Right renal cortex interstitium (tissue), 3 donors: ENCODE measurements around the gene ORMDL3. TPM values are rescaled to one million over a fixed set of nuclear protein-coding genes. Genes with fewer than 3 reads are reported as not detected.

Experiments
- DNase-seq, 3 donors: peaks; one replicate each; pipeline ENCODE4 v3.0.0-alpha.2; 2013; ENCODE audit warnings: low read depth in 3 of 3, low spot score in 2 of 3
- polyA plus RNA-seq, 3 donors: library from polyadenylated mRNA; unstranded; fragments of 120-200 nt; gene quantifications; one replicate each; pipeline ENCODE4 v1.2.1, GENCODE V29; 2013; ENCODE audit not compliant: insufficient read length in 3 of 3

The ORMDL3 gene, protein sequence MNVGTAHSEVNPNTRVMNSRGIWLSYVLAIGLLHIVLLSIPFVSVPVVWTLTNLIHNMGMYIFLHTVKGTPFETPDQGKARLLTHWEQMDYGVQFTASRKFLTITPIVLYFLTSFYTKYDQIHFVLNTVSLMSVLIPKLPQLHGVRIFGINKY
- polyA plus RNA-seq: 100 to 1,000 TPM in 2 of 3 donors, 10 to 100 TPM in 1; 82.2 to 108 (median 108) TPM

DNA sequence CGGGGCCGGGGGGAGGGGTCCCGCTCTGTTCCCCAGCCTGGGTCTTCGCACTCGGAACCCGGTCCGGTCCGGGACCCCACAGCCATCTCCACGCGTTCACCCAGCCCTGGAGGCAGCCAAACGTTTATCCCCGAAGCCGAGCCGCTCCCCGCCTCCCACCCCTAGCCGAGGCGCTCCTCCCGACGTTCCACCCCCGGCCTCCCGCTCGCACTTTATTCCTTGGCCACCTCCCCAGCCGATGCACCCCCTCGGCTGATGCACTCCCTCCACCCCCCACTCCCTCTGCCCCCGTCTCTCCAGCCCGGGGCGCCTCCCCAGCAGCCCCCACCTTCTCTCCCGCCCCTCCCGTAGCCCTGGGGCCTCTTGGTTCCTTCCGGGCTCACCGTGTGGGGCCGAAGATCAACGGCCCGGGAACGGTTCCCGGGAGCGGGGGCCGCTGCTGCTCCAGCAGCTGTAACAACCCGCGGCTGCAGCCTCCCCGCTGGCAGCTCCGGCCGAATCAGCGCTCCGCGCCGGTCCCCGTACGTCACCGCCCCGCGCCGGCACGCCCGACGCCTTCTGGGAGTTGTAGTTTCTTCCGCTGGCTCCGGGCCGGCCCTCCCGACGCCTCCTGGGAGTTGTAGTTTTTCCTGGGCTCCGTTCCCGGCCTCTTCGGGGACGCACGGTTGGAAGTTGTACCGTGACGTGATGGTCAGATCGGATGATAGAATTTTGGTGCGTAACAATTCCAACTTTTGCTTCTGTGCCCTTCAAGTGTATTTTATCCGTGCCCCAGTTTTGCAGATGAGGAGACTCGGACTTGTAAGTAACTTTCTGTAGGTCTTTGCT, at the start of gene ORMDL3, which contains the start of gene LRRC3C:
TSS of gene ORMDL3 (minus strand) at position 501 of the 828 bp plus-strand sequence. CDS start 3,398 bp downstream, outside the sequence.
TSS of gene LRRC3C (plus strand) at position 632 of the 828 bp plus-strand sequence. CDS start 13,792 bp downstream, outside the sequence.
- DNase-seq: peak; percentile 87 to 90 (median 89)

DNA sequence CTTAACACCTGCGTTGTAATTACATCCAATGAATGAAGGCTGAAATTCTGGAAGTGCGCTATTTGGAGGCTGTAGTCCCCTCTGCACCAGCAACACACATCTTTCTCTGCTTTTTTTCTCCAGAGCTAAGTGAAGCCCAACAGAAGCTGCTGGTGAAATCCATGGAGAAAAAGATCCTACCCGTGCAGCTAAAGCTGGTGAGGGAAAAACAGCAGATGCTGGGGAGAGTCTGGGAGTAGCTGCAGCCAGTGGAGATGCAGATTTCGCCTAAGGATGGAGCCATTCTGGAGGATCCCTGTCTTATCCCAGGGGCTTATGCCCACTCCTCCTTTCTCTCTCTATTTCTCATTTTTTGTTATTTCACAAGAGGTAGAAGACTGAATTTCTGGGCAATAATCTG, 48.4 kb upstream of the ORMDL3 start:
- DNase-seq: no peak

DNA sequence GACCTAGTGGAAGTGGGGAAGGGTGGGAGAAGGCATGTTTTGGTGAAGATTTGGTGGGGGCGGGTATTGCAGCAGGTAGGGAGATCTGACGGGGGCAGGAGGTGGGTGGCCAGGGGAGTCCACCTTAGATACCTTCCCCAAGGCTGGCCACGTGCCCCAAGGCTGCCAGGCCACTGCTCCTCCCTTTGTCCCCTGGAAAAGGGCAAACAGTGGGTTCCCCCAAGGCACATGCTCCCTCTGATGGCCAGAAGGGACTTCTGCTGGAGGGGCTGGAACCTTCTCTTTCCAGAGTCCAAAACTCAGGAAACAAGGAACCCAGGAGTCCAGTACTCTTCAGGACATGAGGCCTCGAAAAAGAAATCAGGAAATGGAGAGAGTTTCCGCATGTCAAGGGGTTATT, 47.0 kb upstream of the ORMDL3 start:
- DNase-seq: no peak

DNA sequence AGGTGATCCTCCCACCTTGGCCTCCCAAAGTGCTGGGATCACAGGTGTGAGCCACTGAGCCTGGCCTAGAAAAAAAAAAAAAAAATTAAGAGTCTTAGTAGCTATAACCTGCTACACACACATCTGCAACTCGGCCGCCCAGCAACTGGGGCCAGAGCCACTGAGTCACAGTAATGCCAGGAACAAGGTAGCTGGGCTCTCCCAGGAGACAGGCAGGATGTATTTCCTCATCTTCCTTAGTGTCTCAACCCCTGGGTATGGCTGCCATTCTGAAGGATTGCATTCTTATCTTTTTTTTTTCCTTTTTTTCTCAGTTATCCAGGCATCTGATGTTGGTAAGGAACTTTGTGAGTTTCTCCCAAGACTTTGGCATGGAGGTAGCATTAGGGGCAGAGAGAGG, 46.1 kb upstream of the ORMDL3 start:
- no peak for DNase-seq

DNA sequence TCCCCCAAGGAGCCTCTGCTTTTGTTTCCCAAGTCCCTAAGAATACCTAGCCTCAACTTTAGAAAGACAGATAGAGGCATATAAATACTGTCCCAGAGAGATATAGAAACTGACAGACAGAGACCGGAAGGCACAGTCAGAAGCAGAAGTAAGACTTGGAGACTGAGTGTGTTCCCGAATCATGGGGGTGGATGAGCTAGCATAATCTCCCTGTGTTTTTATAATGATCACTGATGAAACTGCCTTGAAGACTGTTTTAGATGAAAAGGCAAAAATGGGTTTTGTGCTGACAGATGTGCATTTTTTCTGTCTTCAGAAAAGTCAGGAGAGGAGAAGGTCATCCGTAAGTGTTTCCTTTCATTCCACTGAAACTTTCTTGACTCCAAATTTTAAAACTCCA, 44.9 kb upstream of the ORMDL3 start:
- no peak for DNase-seq

DNA sequence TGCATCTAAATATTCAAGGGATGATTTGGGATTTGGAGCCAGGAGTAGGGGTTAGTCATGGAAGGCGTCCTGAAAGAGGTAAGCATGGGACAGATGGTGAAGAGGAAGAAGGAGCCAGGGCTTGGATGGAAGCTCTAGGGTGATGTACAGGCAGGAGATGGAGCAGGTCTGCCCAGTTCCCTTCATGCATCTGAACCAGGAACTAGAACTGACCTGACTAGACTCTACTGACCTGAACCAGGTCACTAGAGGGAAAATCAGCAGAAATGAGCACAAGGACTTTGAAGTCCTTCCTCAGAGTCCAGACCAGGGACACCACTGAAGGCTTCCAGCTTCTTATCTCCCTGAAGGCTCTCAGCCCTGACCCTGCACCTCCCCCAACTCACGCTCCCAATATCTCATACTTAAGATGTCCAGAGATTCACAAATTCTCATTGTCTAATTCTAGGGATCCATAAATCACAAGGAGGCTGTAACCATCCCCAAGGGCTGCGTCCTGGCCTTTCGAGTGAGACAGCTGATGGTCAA, 43.7 kb upstream of the ORMDL3 start:
- no peak for DNase-seq

DNA sequence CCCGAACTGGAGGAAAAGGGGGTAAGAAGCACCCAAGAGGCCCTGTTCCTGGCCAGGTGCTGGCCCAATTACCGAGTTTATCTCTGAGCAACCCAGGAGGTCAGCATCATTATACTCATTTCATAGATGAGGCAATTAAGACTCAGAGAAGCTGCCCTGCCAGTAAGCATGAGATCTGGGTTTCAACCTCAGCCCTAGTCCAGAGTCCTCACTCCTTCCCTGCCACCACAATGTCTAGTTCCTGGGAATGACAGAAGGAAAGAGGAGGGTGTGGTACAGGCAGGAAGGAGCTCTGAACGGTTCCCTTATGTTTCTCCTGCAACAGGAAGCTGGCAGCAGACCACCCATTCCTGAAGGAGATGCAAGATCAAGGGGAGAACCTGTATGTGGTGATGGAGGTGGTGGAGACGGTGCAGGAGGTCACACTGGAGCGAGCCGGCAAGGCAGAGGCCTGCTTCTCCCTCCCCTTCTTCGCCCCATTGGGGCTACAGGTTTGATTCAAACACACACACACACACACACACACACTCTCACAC, 42.8 kb upstream of the ORMDL3 start:
- no peak for DNase-seq

DNA sequence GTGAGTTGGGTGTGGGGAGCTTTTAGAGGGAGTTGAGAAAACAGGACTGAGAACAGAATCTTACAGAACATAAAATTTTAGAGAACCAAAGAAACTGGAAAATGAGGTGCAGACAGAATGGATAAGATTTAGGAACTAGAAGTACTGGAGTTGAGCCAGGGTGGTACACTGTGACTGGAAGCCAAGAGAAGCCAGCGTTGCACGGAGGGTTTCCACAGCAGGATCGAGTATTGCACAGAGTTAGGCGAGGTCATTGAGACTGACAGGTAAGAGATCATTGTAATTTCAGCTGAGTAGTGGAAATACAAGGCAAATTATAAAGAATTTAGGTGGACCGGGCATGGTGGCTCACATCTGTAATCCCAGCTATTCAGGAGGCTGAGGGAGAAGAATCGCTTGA, 42.0 kb upstream of the ORMDL3 start:
- no peak for DNase-seq

DNA sequence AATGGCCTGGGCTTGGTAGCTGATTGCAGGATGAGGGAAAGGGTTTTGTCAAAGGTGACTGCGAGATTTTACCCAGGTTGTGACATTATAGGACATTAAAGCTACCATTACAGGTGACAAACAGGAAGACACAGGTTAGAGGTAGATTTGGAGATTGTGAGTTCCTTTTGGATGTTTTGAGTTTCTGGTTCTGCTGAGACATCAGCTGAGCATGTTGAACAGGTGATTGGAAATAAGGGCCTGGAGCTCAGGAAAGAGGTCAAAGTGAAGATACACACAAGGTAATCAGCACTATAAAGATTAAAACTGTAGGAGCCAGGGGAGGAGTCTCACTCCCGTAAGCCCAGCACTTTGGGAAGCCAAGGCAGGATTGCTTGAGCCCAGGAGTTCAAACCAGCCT, 41.4 kb upstream of the ORMDL3 start:
- DNase-seq: no peak

DNA sequence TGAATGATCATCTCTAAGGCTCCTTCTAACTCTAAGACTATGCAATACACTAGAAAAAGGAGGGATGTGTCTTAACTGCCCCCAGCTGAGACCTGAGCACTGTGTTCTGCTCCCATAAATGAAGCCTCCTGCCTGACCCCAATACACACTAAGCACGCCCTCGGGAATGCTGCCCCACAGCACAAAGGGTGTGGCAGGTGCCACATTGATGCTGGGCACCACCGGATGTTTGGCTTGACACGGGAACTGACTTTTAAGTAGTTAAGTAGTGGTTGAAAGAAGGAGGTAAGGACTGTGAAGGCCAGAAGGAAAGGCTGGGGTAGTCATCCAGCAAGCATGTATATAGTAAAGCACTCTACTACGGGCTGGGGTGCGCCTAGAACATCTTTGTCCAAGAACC, 39.4 kb upstream of the ORMDL3 start:
- no peak for DNase-seq

DNA sequence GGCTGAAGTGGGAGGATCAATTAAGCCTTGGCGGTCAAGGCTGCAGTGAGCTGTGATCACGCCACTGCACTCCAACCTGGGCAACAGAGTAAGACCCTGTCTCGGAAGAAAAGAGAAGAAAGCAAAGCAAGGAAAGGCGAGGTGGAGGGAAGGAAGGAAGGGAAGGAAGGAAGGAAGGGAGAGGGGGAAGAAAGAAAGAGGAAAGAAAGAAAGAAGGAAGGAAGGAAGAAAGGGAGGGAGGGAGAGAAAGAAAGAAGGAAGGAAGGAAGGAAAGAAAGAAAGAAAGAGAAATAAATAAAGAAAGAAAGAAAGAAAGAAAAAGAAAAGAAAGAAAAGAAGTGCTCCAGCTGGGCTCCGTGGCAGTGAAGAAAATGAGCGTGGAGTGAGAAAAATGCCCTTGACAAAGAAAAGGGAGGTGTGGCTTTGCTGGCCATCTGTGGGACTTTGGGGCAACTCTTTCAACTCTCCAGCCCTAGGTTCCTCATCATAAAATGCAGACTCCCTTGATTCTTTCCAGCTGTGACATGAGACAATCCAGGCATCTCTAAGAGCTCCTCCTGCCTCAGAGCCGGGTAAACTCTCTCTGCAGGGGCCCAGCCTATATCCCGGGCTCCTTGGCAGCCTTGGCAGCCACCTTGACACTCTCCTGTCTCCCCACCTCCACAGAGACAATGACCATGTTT, 37.8 kb upstream of the ORMDL3 start:
- DNase-seq: no peak

DNA sequence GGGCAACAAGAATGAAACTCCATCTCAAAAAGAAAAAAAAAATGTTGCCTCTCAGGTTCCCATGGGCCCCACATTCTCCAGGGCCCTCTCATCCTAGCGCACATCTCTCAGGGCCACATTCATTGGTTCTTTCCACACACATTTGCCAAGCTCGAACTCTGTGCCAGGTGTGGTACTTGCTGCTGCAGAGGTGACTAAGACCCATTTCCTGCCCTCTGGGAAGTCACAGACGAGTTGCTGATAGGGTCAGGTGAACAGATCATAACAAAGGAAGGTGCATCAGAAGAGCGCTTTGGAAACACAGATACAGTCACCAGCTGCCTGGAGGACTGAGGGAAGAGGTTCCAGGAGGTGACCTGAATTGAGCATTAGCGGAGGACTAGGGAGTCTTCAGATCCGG, 36.4 kb upstream of the ORMDL3 start:
- no peak for DNase-seq

DNA sequence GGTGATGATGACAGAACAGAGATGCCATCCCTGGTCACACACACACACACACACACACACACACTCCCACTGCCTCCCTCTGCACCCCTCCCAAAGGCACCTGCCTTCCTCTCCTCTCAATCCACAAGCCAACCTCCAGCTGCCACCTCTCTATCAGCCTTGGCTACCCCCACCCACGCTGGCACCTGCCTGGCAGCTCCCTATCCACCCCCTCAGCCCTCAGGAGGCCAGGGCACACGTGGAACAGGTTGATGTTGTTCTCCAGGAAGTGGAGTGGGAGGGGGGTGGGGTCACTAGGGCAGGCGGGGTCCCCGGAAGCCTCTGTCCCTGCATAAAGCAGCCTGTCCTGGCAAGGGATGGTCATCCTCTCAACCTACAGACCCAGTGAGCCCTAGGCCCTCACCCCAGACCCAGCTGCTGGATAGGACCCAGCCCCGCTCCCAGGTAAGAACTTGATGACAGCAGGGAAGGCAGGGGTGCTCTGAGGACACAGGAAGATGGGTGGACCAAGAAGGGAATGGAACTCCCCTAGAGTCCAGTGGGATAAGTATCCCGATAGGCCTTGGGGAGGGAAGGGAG, 35.3 kb upstream of the ORMDL3 start, which contains the start of gene GSDMA:
TSS of gene GSDMA (plus strand) at position 363 of the 579 bp plus-strand sequence. CDS start 2,684 bp downstream, outside the sequence.
- no peak for DNase-seq

DNA sequence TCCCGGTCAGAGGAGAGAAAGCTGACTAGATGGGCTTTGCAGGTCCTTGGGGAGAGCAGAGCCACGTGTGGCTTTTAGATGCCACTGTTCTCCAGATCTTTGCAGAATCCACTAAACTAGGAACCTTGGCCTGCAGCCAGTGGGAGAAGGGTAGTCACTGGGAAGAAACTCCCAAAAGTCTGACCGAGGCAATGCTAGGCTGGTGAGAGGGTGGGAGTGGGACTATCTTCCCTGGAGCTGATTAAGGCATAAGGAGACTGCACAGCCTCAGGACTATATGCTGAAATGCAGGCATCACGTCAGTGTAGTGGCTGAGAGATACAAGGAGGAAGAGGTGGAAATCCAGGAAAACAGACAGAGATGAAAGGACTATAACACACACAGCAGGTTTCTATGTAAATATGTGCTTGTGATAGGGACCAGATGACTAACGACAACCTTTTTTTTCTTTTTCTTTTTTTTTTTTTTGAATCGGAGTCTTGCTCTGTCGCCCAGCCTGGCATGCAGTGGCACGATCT, 33.2 kb upstream of the ORMDL3 start:
- no peak for DNase-seq

DNA sequence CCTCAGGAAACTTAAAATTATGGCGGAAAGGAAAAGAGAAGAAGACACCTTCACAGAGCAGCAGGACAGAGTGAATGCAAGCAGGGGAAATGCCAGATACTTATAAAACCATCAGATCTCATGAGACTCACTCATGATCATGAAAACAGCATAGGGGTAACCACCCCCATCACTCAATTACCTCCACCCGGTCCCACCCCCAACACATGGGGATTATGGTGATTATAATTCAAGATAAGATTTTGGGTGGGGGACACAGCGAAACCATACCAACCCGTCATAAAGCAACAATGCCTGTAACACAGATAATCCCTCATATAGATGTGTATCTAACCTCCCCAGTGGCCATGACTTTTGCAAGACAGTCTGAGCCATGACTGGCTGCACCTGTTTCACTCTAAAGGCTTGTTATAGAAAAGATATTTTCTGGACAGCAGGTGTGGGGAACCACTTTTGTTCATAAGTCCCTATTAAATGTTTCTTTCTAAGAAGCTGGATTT, 28.4 kb upstream of the ORMDL3 start:
- DNase-seq: no peak

DNA sequence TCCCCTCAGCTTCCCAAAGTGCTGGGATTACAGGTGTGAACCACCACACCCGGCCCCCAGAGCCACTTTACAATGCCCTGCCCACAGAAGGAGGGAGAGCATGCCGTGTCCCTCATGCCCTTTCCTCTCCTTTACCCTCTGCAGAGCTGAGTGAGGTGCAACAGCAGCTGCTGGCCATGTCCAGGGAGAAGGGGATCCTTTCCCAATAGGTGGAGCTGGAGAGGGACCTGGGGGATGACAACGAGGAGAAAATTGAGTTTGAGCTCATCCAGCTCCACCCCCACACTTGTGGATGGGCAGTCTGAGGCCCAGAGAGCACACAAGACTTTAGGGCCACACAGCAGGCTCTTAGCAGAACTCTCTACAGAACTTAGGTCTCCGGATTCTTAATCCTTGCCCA, 27.5 kb upstream of the ORMDL3 start:
- no peak for DNase-seq

DNA sequence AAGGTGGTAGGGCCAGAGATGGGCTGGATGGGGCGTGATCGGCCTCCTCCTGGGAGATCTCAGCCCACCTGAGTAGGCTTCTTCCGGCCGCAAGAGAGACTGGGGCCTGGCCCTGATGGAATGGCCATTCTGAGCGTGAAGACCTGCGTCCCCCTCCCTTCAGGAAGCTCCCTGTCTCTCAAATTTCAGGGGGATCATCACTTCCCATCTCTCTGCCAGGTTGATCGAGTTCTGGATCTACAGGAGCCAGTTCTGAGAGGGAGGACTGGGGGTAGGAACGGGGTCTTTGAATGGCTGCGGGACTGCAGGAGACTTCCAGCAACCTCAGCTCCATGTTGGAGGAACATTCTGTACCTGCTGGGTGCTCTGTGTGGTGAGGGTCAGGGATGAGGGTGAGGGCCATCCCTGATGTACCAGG, 26.1 kb upstream of the ORMDL3 start:
- no peak for DNase-seq

DNA sequence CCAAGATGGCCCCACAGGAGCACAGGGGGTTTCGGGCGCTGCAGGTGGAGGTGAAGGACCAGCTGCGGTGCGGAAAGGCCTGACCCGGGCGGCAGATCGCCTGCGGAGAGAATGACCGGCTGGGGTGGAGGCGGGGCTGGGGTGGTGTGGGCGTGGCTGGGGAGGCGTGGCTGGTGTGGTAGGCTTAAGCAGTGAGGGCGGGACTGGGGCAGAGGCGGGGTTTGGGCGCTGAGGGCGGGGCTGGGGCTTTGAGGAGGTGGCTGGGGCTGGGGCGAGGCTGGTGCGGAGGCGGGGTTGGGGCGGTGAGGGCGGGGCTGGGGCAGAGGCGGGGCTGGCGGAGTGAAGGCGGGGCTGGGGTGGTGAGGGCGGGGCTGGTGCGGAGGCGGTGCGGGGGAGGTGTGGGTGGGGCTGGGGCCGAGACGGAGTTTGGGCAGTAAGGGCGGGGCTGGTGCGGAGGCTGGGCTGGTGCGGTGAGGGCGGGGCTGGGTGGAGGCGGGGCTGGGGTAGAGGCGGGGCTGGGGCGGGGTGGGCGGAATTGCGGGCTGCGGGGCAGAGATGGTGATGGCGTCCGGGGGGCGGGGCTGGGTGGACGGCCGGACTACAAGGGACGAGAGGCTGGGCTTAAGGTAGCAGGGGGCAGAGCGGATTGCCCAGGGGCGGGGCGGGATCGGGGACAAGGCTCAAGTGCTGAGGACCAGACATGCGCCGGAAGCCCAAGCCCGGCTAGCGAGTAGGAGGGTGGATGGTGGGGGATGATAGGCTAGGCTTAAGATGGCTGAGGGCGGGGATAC, 25.5 kb upstream of the ORMDL3 start:
- peak; percentile 73 to 88 (median 85) for DNase-seq
